OCI-LY7 (cell line): ENCODE data around the gene KNDC1.

Experiments
- CTCF ChIP-seq: fragments of 200-600 bp; sonication (generic); conservative IDR thresholded peaks from 2 replicates; pipeline ENCODE4 v1.5.1; 2014; ENCODE audit warnings: mild to moderate bottlenecking, antibody characterized with exemption, low read length, moderate library complexity, mixed read lengths
- EZH2phosphoT487 ChIP-seq: fragments of 200-600 bp; sonication (generic); IDR thresholded peaks from 2 replicates; pipeline ENCODE4 v1.6.1; 2018; ENCODE audit warnings: low read depth, borderline replicate concordance, mild to moderate bottlenecking, mixed run types, antibody characterized with exemption, low read length, moderate library complexity, mixed read lengths

DNA sequence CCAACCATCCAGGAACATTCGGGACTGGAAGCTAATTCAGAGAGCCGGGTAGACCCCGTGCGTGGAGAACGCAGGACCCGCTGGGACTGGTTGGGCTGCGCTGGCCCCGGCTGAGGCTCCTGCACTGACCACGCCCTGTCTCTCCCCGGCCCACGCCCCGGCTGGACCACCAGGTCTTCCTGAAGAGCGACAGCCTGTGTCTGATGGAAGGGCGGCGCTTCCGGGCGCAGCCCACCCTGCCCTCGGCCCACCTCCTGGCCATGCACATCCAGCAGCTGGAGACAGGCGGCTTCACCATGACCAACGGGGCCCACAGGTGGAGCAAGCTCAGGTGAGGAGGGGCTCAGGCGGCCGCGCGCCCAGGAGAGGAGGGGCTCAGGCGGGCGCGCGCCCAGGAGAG, 59.8 kb downstream of the KNDC1 start:
- no peak for TF ChIP-seq CTCF
- no peak for TF ChIP-seq EZH2phosphoT487
